ENCODE data around the gene MOGAT2.

The MOGAT2 gene

DNA sequence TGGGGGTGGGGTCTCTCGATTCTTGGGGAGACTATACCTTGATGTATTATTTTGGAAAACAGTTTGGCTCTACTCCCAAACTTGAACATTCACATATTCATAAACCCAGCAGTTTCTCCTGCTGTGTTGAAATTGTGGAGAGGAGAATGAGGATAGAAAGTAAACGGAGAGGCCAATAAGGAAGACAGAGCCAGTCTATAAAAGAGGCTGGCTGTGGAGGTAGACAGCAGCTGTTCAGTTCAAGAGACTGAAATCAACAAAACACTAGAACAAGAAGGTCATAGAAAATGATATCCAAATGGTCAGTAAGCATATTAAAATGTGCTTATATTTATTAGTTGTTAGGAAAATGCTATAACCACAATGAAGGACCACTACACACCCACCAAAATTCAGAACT is 1.9 kb upstream of the MOGAT2 start:
- no peak for ATAC-seq
- TF ChIP-seq ESRRG (CRISPR knock-in tag; IDR thresholded peaks at IDR 0.05): no peak
- no peak for TF ChIP-seq ZFP3 (CRISPR knock-in tag; IDR thresholded peaks at IDR 0.05)
- no peak for TF ChIP-seq TOX (CRISPR knock-in tag; IDR thresholded peaks at IDR 0.05; ENCODE audit: borderline replicate concordance)
- TF ChIP-seq, protein P1, sequence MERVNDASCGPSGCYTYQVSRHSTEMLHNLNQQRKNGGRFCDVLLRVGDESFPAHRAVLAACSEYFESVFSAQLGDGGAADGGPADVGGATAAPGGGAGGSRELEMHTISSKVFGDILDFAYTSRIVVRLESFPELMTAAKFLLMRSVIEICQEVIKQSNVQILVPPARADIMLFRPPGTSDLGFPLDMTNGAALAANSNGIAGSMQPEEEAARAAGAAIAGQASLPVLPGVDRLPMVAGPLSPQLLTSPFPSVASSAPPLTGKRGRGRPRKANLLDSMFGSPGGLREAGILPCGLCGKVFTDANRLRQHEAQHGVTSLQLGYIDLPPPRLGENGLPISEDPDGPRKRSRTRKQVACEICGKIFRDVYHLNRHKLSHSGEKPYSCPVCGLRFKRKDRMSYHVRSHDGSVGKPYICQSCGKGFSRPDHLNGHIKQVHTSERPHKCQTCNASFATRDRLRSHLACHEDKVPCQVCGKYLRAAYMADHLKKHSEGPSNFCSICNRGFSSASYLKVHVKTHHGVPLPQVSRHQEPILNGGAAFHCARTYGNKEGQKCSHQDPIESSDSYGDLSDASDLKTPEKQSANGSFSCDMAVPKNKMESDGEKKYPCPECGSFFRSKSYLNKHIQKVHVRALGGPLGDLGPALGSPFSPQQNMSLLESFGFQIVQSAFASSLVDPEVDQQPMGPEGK (CRISPR knock-in tag; IDR thresholded peaks at IDR 0.05; ENCODE audit: borderline replicate concordance): no peak
- TF ChIP-seq, protein P2, sequence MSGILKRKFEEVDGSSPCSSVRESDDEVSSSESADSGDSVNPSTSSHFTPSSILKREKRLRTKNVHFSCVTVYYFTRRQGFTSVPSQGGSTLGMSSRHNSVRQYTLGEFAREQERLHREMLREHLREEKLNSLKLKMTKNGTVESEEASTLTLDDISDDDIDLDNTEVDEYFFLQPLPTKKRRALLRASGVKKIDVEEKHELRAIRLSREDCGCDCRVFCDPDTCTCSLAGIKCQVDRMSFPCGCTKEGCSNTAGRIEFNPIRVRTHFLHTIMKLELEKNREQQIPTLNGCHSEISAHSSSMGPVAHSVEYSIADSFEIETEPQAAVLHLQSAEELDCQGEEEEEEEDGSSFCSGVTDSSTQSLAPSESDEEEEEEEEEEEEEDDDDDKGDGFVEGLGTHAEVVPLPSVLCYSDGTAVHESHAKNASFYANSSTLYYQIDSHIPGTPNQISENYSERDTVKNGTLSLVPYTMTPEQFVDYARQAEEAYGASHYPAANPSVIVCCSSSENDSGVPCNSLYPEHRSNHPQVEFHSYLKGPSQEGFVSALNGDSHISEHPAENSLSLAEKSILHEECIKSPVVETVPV (CRISPR knock-in tag; IDR thresholded peaks at IDR 0.05): no peak
- TF ChIP-seq RARB (CRISPR knock-in tag; IDR thresholded peaks at IDR 0.05): no peak
- no peak for TF ChIP-seq BACH2 (CRISPR knock-in tag; IDR thresholded peaks at IDR 0.05; ENCODE audit: borderline replicate concordance)
- TF ChIP-seq, protein P3, sequence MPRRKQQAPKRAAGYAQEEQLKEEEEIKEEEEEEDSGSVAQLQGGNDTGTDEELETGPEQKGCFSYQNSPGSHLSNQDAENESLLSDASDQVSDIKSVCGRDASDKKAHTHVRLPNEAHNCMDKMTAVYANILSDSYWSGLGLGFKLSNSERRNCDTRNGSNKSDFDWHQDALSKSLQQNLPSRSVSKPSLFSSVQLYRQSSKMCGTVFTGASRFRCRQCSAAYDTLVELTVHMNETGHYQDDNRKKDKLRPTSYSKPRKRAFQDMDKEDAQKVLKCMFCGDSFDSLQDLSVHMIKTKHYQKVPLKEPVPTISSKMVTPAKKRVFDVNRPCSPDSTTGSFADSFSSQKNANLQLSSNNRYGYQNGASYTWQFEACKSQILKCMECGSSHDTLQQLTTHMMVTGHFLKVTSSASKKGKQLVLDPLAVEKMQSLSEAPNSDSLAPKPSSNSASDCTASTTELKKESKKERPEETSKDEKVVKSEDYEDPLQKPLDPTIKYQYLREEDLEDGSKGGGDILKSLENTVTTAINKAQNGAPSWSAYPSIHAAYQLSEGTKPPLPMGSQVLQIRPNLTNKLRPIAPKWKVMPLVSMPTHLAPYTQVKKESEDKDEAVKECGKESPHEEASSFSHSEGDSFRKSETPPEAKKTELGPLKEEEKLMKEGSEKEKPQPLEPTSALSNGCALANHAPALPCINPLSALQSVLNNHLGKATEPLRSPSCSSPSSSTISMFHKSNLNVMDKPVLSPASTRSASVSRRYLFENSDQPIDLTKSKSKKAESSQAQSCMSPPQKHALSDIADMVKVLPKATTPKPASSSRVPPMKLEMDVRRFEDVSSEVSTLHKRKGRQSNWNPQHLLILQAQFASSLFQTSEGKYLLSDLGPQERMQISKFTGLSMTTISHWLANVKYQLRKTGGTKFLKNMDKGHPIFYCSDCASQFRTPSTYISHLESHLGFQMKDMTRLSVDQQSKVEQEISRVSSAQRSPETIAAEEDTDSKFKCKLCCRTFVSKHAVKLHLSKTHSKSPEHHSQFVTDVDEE (CRISPR knock-in tag; IDR thresholded peaks at IDR 0.05): no peak
- TF ChIP-seq ZNF70 (CRISPR knock-in tag; IDR thresholded peaks at IDR 0.05): no peak
- TF ChIP-seq ZNF8 (CRISPR knock-in tag; IDR thresholded peaks at IDR 0.05): no peak
- no peak for TF ChIP-seq GLIS3 (CRISPR knock-in tag; IDR thresholded peaks at IDR 0.05)
- no peak for TF ChIP-seq ZFP30 (CRISPR knock-in tag; IDR thresholded peaks at IDR 0.05)
- TF ChIP-seq ZNF565 (CRISPR knock-in tag; conservative IDR thresholded peaks at IDR 0.05; ENCODE audit: low read depth): no peak
- no peak for TF ChIP-seq PPARA (CRISPR knock-in tag; IDR thresholded peaks at IDR 0.05; ENCODE audit: borderline replicate concordance)
- no peak for TF ChIP-seq TCF4 (CRISPR knock-in tag; IDR thresholded peaks at IDR 0.05; ENCODE audit: borderline replicate concordance)
- no peak for TF ChIP-seq ARNTL (CRISPR knock-in tag; IDR thresholded peaks at IDR 0.05; ENCODE audit: borderline replicate concordance, low read depth)
- TF ChIP-seq, protein P4, sequence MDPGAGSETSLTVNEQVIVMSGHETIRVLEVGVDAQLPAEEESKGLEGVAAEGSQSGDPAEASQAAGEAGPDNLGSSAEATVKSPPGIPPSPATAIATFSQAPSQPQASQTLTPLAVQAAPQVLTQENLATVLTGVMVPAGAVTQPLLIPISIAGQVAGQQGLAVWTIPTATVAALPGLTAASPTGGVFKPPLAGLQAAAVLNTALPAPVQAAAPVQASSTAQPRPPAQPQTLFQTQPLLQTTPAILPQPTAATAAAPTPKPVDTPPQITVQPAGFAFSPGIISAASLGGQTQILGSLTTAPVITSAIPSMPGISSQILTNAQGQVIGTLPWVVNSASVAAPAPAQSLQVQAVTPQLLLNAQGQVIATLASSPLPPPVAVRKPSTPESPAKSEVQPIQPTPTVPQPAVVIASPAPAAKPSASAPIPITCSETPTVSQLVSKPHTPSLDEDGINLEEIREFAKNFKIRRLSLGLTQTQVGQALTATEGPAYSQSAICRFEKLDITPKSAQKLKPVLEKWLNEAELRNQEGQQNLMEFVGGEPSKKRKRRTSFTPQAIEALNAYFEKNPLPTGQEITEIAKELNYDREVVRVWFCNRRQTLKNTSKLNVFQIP (CRISPR knock-in tag; IDR thresholded peaks at IDR 0.05; ENCODE audit: borderline replicate concordance, low read depth): no peak
- no peak for TF ChIP-seq SNAI2 (CRISPR knock-in tag; IDR thresholded peaks at IDR 0.05)
- no peak for TF ChIP-seq OSR1 (CRISPR knock-in tag; IDR thresholded peaks at IDR 0.05)
- TF ChIP-seq CSDC2 (CRISPR knock-in tag; IDR thresholded peaks at IDR 0.05): no peak

DNA sequence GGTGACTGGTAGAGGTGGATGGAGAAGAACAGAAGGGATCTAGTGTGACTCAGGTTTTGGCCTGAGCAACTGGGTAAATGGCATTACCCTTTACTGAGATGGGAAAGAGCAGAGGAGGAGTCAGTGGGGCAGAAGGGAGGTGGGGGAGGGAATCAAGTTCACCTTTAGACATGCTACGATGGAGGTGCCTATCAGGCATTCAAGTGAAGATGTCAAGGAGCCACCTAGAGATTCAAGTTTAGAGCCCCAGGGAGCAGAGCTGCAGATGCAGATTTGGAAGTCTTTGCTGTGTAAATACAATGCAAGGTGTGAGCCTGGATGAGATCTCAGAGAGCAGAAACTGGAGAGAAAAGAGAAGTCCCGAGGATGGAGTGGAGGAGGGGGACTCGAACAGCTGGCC is 979 bp upstream of the MOGAT2 start:
- TF ChIP-seq TOX (CRISPR knock-in tag; IDR thresholded peaks at IDR 0.05; ENCODE audit: borderline replicate concordance): no peak
- ATAC-seq: no peak

DNA sequence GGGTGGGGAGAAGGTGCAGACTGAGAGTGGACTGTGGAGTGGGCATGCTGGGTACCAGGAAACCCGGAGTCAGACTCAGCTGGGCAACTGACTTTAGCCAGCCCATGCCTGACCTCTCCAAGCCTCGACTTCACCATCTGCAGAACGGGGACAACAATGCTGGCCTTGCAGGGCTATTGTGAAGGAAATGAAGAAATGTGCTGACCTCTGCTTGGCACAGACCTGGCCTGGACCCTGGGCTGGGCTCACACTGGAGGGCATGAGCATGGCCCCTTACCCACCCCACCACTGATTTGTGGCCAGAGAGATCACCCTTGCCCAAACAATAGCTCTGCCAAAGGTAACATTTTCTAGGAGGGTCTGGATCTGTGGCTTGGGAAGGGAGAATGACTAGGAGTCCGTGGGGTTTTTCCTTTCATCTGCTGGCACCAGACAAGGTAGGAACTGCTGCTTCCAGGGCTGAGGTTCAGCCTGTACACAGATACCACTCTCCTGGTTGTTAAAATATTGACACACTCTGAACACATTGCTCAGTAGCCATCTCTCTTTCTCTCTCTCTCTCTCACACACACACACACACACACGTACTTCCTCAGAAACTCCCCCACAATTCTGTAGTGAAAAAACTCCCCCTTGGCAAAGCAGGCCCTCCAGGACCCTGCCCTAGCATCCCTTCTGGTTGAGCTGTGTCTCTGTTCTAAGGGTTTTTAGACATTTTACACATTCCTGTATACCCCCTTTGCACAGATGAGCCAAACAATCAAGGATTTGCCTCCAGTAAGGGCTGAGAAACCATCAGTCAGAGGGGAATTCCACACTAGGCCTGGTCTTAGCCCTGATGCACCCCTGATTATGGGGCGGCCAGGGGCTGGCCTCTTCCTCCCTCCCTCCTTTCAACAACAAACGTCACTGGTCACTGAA is 1.0 kb downstream of the MOGAT2 start:
- no peak; the same call in 2 of the 3 replicates for ATAC-seq
- TF ChIP-seq GLIS3 (CRISPR knock-in tag; IDR thresholded peaks at IDR 0.05) (no peak), ZNF8 (CRISPR knock-in tag; IDR thresholded peaks at IDR 0.05) (no peak), OSR1 (CRISPR knock-in tag; IDR thresholded peaks at IDR 0.05) (no peak), ISL1 (CRISPR knock-in tag; IDR thresholded peaks at IDR 0.05) (no peak), TCF4 (CRISPR knock-in tag; IDR thresholded peaks at IDR 0.05; ENCODE audit: borderline replicate concordance) (no peak), ZFP30 (CRISPR knock-in tag; IDR thresholded peaks at IDR 0.05) (no peak), SNAI2 (CRISPR knock-in tag; IDR thresholded peaks at IDR 0.05) (no peak), RARB (CRISPR knock-in tag; IDR thresholded peaks at IDR 0.05) (no peak), ZFP3 (CRISPR knock-in tag; IDR thresholded peaks at IDR 0.05) (no peak), ZNF565 (CRISPR knock-in tag; conservative IDR thresholded peaks at IDR 0.05; ENCODE audit: low read depth) (no peak), ESRRG (CRISPR knock-in tag; IDR thresholded peaks at IDR 0.05) (no peak)
- TF ChIP-seq, protein P3 (CRISPR knock-in tag; IDR thresholded peaks at IDR 0.05): no peak
- TF ChIP-seq, protein P5, sequence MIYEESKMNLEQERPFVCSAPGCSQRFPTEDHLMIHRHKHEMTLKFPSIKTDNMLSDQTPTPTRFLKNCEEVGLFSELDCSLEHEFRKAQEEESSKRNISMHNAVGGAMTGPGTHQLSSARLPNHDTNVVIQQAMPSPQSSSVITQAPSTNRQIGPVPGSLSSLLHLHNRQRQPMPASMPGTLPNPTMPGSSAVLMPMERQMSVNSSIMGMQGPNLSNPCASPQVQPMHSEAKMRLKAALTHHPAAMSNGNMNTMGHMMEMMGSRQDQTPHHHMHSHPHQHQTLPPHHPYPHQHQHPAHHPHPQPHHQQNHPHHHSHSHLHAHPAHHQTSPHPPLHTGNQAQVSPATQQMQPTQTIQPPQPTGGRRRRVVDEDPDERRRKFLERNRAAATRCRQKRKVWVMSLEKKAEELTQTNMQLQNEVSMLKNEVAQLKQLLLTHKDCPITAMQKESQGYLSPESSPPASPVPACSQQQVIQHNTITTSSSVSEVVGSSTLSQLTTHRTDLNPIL (CRISPR knock-in tag; IDR thresholded peaks at IDR 0.05; ENCODE audit: low read depth): no peak
- TF ChIP-seq, protein P1 (CRISPR knock-in tag; IDR thresholded peaks at IDR 0.05; ENCODE audit: borderline replicate concordance): no peak

Data from SK-N-SH treated with all-trans-retinoic acid at 6 μM for 48 hours (cell line).